Activated CD4-positive, alpha-beta T cell treated with anti-CD3 and anti-CD28 coated beads for 24 hours (primary cell): ENCODE data around the gene S100A16.
"Not testable (repeated sequence)": the region's sequence is repeated elsewhere in the genome, so short reads cannot be mapped to it uniquely, and the experiment has no call there.

Source experiments
- DNase-seq, 2 donors: peaks; one replicate each; pipeline ENCODE4 v3.0.0-alpha.2; 2020; ENCODE audit warnings: low read depth in 2 of 2

Gene S100A16

GRCh38 chr1:153586347-153586746 is 26.6 kb downstream of the S100A16 start:
- DNase-seq = no peak

- DNase-seq = no peak
These were observed 27.9 kb downstream of the S100A16 start for GRCh38 chr1:153585006-153585405.

GRCh38 chr1:153583976-153584375 is 29.0 kb downstream of the S100A16 start:
- no peak for DNase-seq

- DNase-seq = not testable (repeated sequence)
These were observed 29.4 kb downstream of the S100A16 start for GRCh38 chr1:153583514-153583913.

GRCh38 chr1:153582836-153583235 is 30.1 kb downstream of the S100A16 start:
- DNase-seq = not testable (repeated sequence)

- DNase-seq = no peak
These were observed 34.0 kb downstream of the S100A16 start for GRCh38 chr1:153578936-153579335.

GRCh38 chr1:153578490-153578889 is 34.4 kb downstream of the S100A16 start:
- DNase-seq = no peak

GRCh38 chr1:153577624-153578051 is 35.3 kb downstream of the S100A16 start:
- DNase-seq = no peak

GRCh38 chr1:153577138-153577537 is 35.8 kb downstream of the S100A16 start:
- DNase-seq = no peak

GRCh38 chr1:153575497-153575896 is 37.4 kb downstream of the S100A16 start:
- DNase-seq = not testable (repeated sequence)

- not testable (repeated sequence) for DNase-seq
These were observed 37.9 kb downstream of the S100A16 start for GRCh38 chr1:153575081-153575491.

- no peak for DNase-seq
These were observed 39.6 kb downstream of the S100A16 start for GRCh38 chr1:153573351-153573750.

- peak in 1 of 2 donors; percentile 45 for DNase-seq
These were observed 40.3 kb downstream of the S100A16 start for GRCh38 chr1:153572569-153573015.

GRCh38 chr1:153571706-153572105 is 41.2 kb downstream of the S100A16 start:
- no peak for DNase-seq

GRCh38 chr1:153570874-153571273 is 42.1 kb downstream of the S100A16 start:
- no peak for DNase-seq

- no peak for DNase-seq
These were observed 43.5 kb downstream of the S100A16 start for GRCh38 chr1:153569465-153569864.

GRCh38 chr1:153568367-153569099 is 44.4 kb downstream of the S100A16 start:
- DNase-seq = peak; percentile 70 to 86

GRCh38 chr1:153567621-153568366 is 45.1 kb downstream of the S100A16 start:
- peak in 1 of 2 donors; percentile 31 for DNase-seq

GRCh38 chr1:153566414-153567371 is 46.2 kb downstream of the S100A16 start:
- DNase-seq = peak; percentile 81 to 83

GRCh38 chr1:153565529-153566374 is 47.2 kb downstream of the S100A16 start, which contains the start of gene S100A2:
Gene S100A2 (minus strand): TSS chr1:153565844. CDS start chr1:153563877, 1,967 bp downstream.
- DNase-seq = peak in 1 of 2 donors; percentile 39

- no peak for DNase-seq
These were observed 48.9 kb downstream of the S100A16 start for GRCh38 chr1:153563991-153564390.
